GM10847 (cell line): Measurements from ENCODE around the gene RSF1.

ENCODE experiments used
- POLR2A ChIP-seq: IDR thresholded peaks from 2 replicates; pipeline ENCODE4 v1.6.1; 2011; ENCODE audit not compliant: insufficient read length; ENCODE audit errors: extremely low read depth

The RSF1 gene

DNA sequence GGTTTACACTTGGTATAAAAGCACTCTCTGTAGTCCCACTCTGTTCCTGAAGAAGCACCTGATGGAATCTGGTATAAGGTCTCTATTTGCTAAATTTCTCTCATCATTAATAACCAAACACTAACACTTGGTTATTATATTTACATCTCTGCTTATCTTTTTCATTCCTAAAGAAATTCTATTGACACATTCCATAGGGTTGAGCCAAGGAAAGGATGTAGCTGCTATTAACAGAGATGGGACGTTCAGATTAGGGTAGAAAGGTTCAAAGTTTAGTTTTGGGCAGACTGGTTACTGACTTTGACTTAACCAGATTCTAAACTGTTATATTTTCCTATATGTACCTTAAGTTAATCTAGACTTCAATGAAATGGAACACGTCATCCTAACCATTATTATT is 91.5 kb downstream of the RSF1 start:
- no peak for TF ChIP-seq POLR2A

DNA sequence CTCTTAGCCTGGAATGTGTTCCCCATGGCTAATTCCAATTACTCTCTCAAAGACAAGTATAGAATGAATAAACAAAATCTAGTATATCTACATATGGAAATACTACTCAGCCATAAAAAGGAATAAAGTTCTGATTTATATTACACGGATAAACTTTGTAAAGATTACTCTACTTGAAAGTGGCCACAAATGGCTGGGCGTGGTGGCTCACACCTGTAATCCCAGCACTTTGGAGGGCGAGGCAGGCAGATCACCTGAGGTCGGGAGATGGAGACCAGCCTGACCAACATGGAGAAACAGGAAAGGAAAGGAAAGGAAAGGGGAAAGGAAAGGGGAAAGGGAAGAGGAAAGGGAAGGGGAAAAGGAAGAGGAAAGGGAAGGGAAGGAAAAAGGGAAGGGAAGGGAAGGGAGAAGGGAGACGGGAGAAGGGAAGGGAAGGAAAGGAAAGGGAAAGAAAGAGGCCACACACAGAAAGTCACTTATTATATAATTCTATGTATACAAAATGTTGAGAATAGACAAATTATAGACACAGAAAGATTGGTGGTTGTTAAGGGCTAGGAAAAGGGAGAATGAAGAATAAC is 92.2 kb downstream of the RSF1 start:
- TF ChIP-seq POLR2A, result no peak

DNA sequence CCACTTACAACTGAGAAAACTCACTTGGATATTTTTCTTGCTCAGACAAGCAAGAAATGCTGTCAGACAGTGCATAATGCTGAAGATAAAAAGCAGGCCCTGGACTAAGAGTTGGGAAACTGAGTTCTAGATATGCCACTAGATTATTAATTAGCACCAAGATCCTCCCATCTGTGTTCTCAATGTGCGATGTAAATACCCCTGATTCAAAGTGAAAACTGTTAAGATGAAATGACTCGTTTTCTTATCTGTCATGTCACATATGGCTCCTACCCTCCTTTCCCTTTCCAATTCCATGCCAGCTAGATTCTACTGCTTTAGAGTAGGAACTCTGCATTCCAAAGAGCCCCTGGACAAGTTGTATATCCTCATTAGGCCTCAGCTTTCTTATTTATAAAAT is 94.0 kb downstream of the RSF1 start:
- no peak for TF ChIP-seq POLR2A

DNA sequence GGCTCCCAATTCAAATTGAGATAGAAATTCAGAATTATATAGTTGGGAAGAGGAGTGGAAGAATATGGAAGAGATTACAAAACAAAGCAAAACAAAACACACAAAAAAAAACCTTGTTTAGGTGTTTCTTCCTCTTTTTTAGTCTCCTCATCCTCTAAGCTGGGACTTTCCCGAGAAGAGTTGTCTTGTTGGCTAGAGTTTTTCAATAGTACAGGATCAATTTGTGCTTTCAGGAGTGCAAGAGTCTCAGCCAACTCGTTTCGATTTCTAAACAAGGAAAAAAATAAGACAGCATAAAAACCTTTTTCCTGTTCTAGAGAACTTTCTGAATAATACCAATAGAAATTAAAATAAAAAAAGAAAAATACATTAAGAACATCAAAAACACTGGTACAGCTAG is 95.1 kb downstream of the RSF1 start:
- no peak for TF ChIP-seq POLR2A

DNA sequence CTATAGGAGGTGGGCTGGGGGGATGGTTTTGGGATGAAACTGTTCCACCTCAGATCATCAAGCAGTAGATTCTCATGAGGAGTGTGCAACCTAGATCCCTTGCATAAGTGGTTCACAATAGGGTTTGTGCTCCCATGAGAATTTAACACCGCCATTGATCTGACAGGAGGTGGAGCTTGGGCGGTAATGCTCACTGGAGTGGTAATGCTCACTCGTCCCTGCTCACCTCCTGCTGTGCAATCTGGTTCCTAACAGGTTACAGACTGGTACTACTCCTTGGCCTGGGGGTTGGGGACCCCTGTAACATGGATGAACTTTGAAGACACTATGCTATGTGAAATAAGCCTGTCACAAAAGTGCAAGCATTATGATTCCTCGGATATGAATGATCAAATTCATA is 95.9 kb downstream of the RSF1 start:
- TF ChIP-seq POLR2A, result no peak

DNA sequence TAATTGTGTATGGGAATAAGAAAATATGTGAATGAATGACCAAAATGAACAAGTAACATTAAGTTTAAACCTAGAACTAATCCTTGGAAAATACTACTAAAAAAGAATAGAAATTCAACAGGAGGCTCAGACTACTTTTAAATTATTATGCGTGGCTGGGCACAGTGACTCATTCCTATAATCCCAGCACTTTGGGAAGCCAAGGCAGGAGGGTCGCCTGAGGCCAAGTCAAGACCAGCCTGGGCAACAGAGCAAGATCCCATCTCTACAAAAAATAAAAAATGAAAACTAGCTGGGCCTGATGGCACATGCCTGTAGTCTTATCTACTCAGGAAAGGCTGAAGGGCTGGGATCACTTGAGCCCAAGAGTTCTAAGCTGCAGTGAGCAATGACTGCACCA is 97.5 kb downstream of the RSF1 start:
- no peak for TF ChIP-seq POLR2A

DNA sequence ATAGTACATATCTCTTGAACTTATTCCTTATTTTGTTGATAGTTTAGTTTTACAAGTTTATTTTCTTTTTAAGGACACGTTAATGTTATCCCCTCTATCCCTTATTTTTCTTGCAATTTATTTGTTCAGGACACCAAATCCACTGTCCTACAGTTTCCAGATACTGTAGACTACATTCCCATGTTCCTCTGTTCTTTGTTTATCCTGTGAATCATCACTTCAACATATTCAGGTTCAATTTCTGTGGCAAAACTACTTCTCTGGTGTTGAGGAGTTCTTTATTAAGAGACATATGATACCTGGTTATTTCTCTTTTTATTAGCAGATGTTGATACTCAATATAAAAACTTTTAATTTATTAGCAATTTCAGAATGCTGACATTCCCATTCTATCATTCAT is 110.2 kb downstream of the RSF1 start:
- TF ChIP-seq POLR2A, result no peak

DNA sequence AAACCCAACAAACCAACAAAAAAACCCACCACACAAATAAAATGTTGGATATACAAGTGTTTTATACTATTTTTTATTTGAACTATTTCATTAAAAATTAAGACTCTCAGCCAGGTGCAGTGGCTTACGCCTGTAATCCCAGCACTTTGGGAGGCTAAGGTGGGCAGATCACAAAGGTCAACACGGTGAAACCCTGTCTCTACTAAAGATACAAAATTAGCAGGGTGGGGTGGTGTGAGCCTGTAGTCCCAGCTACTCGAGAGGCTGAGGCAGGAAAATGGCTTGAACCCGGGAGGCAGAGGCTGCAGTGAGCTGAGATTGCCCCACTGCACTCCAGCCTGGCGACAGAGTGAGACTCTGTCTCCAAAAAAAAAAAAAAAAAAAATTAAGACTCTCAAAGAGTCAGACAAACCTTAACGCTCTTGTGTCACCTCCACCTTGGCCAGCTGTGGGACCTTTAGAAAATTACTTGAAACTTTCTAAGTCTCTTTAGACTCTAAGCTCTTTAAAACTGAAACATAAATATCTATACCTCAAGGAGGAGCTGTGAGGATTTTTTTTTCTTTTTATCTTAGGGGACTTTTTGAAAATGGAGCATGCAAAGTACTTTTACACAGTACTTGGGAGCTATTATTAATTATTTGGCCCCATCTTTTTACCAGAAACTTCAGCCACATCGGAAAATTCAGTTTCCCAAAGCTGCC is 114.5 kb downstream of the RSF1 start:
- TF ChIP-seq POLR2A, result no peak

DNA sequence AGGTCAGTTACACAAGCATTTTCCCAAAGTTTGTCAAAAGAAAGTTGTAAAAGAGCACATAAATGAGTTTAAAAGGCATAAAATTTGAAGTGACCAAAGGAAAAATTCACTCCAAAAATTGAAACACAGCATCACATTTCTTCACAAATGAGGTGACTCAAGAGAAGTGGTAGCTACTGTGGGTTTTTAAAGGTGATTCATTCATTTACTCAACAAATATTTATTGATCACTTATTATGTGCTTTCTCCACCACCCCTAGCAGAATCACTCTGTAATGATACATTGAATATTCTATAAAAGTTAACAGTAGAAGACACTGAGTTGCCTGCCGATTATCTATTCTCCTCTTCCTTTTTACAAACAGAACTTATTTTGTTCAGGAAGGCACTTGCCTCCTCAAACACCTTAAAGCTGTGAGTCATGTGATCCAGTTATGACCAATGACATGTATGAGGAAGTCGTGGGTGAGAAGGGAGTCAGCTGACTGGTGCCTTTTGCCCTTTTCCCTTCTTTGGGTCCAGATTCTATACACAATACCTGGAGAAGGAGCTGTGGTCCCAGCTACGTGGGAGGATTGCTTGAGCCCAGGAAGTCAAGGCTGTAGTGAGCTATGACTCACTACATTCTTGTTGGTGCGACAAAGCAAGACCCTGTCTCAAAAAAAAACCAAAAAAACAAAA is 115.2 kb downstream of the RSF1 start:
- no peak for TF ChIP-seq POLR2A

DNA sequence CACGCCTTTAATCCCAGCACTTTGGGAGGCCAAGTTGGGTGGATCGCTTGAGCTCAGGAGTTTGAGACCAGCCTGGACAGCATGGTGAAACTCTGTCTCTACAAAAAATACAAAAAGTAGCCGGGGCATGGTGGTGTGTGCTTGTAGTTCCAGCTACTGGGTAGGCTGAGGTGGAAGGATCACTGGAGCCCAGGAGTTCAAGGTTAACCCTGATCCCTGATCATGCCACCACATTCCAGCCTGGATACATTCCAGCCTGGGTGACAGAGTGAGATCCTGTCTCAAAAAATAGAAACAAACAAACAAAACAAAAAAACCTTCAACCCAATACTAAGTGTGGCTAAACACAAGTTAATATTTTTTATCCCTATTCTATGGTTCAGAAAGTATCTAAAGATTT is 116.5 kb downstream of the RSF1 start:
- TF ChIP-seq POLR2A, result no peak

DNA sequence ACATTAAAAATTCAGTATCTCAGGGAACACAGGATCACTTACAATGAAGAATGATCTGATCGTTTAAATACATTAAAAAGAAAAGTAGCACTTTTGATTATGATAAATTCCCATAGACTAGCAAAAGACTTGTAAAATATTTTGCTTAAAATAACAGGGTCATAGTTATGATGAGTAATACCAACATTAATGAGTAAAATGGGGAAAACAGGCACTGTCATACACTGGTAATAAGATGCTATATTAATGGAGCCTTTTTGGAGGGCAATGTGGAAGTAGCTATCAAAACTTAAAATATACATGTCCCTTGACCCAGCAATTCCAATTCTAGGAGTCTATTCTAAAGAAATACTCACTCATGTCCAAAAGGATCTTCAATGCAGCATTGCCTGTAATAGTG is 121.1 kb downstream of the RSF1 start:
- TF ChIP-seq POLR2A, result no peak

DNA sequence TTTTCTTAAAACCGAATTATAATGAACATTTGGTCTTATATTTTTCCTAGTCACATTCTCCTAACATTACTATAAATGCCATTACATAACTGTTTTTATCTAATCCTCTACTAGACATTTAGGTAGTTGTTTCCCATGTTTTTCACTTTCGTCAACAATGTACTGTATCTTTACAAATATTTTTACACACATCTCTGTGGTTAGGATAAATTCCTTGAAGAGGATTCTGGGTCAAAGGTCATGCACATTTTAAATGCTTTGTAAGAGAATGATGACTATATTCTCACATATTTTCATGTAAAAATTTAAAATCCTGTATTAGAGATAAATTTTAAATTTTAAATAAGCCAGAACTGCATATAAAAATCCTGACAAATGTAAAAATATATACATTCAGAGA is 121.6 kb downstream of the RSF1 start:
- TF ChIP-seq POLR2A, result no peak

DNA sequence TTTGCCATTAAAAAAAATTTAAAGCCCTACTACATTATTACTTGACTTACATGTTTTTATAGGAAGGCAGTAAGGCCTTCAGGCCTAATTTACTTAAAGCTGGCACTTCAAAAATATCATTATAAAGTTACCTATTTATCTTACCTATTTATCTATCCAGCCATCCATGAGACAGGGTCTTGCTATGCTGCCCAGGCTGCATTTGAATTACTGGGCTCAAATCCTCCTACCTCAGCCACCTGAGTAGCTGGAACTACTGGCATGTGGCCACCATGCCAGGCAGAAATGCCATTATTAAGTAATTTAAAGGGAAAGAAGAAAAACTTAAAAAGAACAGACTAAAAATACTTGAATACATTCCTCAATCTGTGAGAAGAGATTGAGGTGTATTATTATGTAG is 122.7 kb downstream of the RSF1 start:
- no peak for TF ChIP-seq POLR2A

DNA sequence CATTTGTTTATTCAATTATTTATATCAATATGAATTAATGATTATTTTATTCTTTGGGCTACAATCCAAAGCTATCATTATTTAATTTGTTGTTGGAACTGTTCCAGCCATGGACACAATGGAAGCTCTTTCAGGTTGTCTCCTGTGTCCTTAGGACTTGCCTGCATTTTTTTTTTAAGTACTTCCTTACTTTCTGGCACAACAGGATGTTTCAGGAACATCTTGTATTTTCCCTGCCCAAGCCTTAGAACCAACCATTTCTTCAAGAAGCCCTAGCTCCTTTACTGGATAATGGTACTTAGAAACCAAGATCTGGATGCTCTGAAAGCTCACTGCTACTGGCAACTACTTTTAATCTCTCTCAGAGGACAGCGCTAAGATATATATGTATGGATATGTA is 125.1 kb downstream of the RSF1 start:
- no peak for TF ChIP-seq POLR2A

DNA sequence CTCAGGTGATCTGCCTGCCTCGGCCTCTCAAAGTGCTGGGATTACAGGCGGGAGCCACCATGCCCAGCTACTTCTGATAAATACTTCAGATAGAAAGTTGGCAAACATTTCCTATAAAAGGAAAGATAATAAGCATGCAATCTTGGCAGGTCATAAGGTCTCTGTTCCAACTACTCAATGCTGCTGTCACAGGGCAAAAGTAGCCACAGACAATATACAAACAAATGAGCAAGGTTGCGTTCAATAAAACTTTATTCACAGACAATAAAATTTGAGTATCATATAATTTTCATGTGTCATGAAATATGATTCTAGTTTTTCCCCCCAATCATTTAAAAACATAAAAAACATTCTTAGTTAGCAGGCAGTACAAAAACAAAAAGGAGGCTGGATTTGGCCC is 129.9 kb downstream of the RSF1 start:
- no peak for TF ChIP-seq POLR2A

DNA sequence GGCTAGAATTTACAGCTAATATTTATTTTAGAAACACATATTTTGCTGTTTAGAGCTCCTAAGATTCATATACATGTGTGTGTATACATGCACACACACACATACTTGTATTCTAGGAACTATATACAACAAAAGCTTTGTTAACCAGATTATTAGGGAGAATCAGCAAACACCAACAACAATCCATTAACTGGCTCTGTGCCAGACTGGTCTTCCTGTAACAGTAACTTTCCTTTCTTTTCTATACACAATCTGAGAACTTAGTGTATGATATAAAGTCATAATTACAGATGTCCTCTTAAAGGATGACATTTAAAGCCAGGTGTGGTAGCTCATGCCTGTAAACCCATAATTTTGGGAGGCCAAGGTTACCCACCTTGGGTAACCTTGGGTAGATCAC is 133.4 kb downstream of the RSF1 start:
- TF ChIP-seq POLR2A, result no peak

DNA sequence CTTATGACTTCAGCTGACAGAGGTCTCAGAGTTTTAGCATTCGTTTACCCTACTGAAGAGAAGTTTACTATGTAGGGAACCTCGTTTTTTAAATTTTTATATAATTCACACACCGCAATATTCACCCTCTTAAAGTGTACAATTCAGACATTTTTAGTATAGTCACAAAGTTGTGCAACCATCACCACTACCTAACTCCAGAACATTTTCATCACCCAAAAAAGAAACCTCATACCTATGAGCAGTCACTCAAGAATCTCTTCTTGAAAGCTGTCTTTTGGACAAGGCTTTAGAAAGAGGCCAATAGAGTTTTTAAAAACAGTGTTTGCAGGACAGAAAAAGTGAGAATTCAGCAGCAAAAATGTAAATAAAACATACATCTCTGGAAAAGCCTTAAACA is 143.4 kb downstream of the RSF1 start:
- TF ChIP-seq POLR2A, result no peak
